ENCODE measurements around the gene NIPBL. TPM values are rescaled to one million over a fixed set of nuclear protein-coding genes. Genes with fewer than 3 reads are reported as not detected.

Gene NIPBL
- total RNA-seq, 1 donor from 2014 or later, result 46.8 TPM

DNA sequence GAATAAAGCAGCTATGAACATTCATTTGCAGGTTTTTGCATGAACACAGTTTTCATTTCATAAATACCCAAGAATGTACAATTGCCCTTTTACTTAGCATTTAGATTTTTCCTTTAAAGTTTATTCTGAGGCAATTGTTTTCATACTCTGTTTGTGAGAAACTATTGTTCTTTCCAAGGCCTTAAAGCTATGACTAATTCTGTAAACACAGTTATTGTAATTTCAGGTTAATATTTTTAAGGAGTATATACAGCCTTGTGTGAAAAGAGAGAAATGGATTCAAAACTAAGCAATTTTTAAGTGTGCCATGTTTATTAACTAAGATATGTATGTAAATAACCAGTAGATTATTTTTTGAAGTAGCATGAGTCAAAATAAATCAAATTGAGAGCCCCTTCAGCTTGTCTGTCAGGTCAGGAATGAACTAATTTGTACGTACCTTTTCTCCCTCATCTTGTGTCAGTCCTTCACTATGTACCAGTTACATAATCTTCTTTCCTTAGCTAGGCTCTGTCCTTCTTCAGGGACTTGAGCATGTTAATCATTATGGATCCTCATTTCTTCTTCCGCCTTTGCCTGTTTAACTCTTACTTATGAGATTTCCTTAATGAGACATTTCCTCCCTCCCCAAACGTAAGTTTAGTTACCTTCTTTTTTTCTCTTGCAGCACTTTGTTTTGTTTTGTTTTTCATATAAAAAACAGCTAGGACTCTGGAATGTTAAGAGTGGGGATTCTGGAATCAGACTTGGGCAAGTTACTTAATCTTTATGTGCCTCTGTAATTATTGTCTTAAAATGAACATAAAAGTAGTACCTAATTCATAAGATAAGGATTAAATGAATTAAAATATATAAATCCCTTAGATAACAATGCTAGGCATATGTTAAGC lies 63.6 kb downstream of the NIPBL start:
- DNase-seq (ENCODE audit: low spot score), result no peak
- intact Hi-C loops (cut with DNase I), result no loop called here

DNA sequence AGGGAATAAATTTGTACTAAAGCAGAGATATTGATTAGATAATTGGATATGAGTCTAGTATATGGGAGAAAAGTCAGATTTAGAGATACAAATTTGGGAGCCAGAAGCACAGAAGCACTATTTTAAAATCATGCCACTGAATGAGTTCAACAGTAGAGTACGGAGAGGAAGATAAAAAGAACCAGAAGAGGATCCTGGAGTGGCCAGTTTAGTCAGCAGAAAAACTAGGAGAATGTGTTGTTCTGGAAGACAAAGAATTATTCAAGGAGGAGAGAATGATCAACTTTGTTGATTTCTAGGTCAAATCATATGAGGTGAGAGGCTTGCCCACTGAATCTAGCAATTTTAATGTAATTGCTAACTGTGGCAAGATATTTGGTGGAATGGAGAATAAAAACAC lies 67.0 kb downstream of the NIPBL start:
- intact Hi-C loops (cut with DNase I), result no loop called here
- DNase-seq (ENCODE audit: low spot score), result no peak

DNA sequence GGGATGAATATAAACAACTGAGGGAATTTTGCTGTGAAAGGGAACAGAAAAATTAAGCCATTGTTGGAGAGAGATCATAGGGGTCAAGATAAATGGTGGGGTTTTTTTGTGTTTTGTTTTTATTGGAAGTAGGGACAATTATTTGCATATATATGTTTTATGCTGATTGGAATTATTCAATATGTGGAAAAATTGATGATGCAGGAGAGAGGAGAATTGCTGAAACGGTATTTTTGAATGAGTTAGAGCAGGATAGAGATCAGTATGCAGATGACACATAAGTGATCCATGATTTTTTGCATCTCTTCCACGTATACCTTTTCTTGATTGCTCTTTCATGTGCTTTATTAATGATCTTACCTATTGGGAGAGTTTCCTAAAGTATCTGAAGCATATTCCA lies 67.5 kb downstream of the NIPBL start:
- intact Hi-C loops (cut with DNase I), result no loop called here
- no peak for DNase-seq (ENCODE audit: low spot score)

DNA sequence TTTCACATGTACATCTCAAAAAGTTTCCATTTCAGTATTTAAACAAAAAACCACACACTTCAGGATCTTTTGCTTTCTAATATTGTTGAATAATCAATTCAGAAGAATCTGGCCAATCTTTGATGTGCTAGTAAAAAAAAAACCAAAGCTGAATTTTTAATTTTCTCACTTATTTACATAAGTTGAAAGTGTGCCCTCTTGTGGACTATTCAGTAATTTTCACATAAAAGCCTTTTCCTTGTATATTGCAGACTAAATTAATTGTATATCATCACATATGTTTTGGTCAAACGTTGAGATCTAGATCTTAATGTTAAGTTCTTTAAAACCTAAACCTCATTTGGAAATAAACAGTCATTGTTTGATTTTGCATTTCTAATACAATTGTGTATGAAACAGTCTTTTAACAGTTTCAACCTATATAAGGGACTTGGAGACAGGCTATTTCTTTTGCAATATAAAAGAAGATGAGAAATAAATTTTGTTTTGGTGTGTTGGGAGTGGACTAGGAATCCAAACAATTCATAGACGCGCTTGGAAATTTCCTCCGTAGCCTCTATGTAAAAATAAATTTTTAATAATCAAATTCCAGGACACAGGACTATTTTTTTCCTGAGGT lies 68.1 kb downstream of the NIPBL start:
- DNase-seq (ENCODE audit: low spot score), result no peak
- intact Hi-C loops (cut with DNase I), result loop anchor here (5.0 kb wide), 2 partner anchors 32 to 67 kb away; partner anchors contain the start of gene NIPBL

DNA sequence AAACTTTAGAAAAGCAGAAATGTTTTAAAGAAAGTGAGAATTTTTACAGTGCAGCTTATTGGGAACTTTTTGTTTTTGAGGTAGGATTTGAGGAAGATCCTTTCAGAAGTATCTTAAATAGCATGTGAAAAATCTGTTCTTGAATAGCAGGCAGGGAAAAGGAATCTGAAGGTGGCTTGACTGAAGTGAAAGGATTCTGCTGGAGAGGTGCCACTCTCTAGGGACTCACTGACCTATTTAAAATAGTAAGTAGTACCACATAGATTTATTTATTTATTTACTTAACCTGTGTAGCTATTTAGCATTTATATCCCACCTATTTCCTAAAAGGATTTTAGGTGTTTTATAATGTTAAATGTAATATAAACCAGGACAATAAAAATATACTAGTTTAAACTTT lies 69.1 kb downstream of the NIPBL start:
- intact Hi-C loops (cut with DNase I), result loop anchor here (5.0 kb wide), 2 partner anchors 33 to 68 kb away; partner anchors contain the start of gene NIPBL
- no peak for DNase-seq (ENCODE audit: low spot score)

DNA sequence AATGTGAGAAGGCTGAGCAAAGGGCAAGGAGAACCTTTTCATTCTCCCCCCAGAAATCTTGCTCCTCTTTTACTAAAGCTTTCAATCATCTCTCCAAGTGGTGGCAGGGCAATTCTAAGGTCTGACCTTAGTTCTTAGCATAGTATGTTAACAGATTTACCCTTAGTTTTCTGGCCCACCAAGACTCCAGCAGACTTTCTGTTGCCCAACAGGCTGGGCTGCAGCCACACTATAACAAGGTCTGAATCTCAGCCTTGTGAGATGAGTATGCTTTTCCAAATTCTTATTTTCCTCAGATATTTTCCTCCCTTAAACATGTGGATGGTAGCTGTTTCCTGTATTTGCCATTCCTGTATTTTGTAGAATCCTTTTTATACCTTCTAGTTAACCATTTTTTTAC lies 69.5 kb downstream of the NIPBL start:
- intact Hi-C loops (cut with DNase I), result loop anchor here (5.0 kb wide), 2 partner anchors 34 to 69 kb away; partner anchors contain the start of gene NIPBL
- no peak for DNase-seq (ENCODE audit: low spot score)

DNA sequence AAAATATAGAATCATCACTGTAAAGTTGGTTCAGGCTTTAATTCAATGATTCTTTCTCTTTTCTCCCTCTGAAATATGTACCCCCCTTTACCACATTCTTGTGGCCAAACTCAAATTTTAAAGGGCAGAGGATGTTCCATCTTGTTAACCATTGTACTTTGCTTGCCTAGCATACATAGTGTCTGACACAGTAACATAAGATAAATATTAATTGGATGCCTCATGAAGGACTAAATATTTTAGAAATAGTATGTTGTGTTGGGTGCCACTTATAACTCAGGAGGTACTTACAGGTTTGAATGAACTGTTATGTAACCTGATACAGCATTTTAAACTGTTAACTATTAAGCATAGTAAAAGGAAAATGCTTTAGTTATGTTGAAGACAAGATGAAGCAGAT lies 71.5 kb downstream of the NIPBL start:
- no peak for DNase-seq (ENCODE audit: low spot score)
- intact Hi-C loops (cut with DNase I), result loop anchor here (5.0 kb wide), 2 partner anchors 36 to 71 kb away; partner anchors contain the start of gene NIPBL

DNA sequence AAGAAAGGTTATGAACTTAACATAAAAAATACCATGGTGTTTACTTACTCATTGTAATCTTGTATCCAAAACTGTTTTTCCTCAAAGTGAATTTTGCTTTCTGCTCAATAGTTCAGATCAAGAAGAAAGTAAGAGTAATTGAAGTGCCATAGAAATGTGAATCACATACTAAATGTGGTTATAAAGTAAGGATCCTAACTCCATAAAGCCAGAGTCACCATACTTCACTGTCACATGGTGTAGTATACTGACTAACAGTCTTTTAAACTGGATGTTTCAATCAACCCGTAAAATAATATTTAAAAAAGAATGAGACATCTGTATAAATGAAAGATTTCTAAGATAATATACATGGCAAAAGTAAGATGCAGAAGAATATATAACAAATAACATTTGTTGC lies 72.1 kb downstream of the NIPBL start:
- no peak for DNase-seq (ENCODE audit: low spot score)
- intact Hi-C loops (cut with DNase I), result loop anchor here (5.0 kb wide), 2 partner anchors 36 to 71 kb away; partner anchors contain the start of gene NIPBL

DNA sequence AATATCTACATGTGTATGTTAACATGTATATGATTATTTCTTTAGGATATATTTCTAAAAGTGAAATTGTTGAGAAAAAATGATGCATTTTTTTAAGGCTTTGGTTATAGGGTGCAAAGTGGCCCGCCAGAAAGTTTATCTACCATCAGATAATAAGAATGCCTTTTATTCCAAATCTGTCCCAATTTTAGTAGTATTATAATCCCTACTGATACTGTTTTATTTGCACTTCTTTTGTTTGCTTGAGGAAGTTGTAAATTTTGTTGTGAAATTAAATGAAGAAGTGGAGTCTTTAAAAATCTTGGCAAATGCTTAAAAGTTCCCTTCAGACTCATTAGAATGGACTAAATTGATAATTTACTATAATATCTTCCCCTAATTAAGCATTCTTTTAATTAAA lies 73.0 kb downstream of the NIPBL start:
- intact Hi-C loops (cut with DNase I), result loop anchor here (5.0 kb wide), 2 partner anchors 37 to 72 kb away; partner anchors contain the start of gene NIPBL
- no peak for DNase-seq (ENCODE audit: low spot score)

DNA sequence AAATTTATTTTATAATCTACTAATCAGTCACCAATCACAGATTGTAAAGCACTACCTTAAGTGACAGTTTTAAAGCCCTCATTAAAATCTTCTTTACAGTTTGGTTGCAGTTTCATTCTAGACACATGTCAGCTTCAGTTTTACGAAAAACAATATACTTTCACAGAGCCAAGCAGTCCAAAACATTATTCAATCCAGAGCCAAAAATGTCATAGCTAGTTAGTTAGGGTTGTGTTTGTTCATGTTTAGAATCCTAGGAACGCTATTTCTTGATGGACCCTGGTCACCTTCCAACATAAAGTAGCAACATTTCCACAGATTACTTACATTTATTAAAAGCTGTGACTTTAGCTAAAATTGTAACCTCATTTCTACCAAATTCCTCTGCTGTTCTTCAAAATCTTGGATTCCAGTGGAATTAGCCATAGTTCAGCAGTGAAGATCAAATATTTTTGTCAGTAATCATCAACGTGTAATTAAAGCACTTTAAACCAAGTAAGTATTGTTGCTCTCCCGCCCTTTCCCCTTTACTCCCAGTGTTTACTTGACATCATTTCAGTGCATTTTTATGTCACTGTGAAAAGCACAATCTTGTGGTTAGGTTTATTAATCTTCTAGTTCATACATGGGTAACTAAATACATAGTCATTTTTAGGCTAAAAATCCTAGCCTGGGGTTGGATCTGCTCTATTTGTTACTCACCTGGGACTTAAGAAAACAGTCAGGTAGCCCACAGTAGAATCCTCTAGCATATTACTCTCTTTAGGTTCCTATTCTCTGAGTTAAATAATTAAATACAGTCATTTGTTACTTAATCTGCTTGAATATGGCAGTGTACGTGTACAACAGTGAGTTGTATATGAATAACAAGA lies 74.3 kb downstream of the NIPBL start:
- intact Hi-C loops (cut with DNase I), result no loop called here
- no peak for DNase-seq (ENCODE audit: low spot score)

DNA sequence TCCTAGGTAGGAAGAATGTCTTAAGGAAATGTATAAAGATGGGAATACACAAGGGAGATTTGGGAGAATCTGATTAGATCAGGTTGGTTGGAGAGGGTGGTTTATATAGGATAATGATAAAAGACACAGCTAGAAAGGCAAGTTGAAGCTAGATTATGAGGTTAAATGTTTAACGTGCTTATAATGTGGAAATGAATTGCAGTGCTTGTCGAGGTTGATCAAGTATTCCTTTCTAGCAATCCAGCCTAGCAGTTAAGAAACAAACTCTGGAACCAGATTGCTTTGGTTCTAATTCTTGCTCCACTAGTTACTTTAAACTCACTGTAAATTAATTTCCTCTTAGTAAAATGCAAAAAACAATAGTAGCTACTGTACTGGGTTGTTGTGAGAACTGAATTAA lies 76.5 kb downstream of the NIPBL start:
- intact Hi-C loops (cut with DNase I), result no loop called here
- no peak for DNase-seq (ENCODE audit: low spot score)

DNA sequence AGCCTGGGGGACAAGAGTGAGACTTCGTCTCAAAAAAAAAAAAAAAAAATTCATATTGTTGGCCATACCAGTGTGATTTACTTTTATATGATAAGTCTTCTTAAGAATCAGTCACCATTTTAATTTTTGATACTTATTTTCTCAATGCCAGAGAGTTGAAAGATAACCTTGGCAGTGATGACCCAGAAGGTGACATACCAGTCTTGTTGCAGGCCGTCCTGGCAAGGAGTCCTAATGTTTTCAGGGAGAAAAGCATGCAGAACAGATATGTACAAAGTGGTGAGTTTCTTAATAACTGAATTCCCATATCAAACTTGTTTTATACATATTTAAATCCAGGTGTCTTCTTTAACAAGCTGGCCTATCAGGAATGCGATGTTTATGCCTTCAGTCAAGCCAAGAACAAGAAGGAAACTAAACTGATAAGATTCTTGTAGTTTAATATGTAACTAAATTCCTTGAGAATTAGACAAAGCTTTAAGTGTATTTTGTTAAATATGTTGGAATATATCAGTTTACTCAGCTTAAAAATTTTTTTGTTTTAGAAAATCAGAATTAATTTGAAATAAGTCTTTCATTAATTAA lies 81.5 kb downstream of the NIPBL start:
- intact Hi-C loops (cut with DNase I), result no loop called here
- no peak for DNase-seq (ENCODE audit: low spot score)

DNA sequence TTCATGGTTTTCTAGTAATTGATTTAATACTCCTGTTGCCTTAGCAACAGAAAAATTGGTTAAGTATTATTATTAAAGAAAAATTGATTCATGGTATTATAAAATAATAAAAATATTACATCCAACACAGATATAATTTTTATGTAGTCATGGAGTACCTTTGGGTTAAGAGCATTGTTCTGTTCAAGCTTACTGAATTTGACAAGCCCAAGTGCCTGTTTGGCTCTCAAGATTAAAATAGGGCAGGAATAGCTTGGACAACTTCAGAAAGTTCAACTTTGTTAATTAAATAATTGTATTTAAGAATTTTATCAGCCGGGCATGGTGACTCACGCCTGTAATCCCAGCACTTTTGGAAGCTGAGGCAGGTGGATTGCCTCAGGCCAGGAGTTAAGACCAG lies 82.0 kb downstream of the NIPBL start:
- DNase-seq (ENCODE audit: low spot score), result no peak

DNA sequence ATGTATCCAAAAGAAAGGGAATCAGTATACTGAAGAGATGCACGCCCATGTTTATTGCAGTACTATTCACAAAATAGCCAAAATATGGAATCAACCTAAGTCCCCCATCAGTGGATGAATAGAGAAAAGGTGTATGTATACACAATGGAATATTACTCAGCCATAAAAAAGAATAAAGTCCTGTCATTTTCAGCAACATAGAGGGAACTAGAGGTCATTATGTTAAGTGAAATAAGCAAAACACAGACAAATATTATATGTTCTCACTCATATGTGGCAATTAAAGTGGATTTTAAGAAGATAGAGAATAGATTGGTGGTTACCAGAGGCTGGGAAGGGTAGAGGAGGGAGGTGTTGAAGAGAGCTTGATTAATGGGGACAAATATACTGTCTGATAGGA lies 88.6 kb downstream of the NIPBL start:
- no peak for DNase-seq (ENCODE audit: low spot score)
- intact Hi-C loops (cut with DNase I), result no loop called here

More for the DNA sequence above, 82.0 kb downstream of the NIPBL start:
- intact Hi-C loops (cut with DNase I), result no loop called here

DNA sequence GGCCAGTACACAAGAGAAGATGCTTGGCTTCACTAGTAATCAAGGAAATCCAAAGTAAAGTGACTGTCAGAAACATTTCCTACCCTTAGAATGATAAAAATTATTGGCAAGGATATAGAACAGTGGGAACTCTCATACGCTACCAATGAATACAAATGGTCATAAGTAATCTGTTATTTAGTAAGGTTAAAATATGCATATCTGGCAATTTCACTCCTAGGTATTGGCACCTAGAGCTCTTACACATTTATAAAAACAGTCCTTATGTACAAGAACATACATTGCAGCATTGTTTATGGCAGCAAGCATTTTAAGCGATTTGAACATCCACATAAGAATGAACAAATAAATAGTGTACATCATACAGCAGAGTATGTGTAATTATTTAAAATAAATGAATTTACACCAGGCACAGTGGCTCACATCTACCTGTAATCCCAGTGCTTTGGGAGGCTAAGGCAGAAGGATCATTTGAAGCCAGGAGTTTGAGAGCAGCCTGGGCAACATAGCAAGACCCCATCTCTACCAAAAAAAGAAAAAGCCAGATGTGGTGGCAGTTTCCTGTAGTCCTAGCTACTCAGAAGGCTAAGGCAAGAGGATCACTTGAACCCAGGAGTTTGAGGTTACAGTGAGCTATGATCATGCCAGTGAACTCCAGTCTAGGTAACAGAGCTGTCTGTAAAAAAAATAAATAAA lies 93.3 kb downstream of the NIPBL start:
- intact Hi-C loops (cut with DNase I), result no loop called here
- no peak for DNase-seq (ENCODE audit: low spot score)

DNA sequence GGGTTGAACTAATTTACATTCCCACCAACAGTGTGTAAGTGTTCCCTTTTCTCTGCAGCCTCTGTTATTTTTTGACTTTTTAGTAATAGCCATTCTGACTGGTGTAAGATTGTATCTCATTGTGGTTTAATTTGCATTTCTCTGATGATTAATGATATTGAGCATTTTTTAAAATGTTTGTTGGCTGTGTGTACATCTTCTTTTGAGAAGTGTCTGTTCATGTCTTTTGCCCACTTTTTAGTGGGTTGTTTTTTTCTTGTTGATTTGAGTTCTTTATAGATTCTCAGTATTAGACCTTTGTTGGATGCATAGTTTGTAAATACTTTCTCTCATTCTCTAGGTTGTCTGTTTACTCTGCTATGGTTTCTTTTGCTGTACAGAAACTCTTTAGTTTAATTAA lies 101.6 kb downstream of the NIPBL start:
- intact Hi-C loops (cut with DNase I), result no loop called here

DNA sequence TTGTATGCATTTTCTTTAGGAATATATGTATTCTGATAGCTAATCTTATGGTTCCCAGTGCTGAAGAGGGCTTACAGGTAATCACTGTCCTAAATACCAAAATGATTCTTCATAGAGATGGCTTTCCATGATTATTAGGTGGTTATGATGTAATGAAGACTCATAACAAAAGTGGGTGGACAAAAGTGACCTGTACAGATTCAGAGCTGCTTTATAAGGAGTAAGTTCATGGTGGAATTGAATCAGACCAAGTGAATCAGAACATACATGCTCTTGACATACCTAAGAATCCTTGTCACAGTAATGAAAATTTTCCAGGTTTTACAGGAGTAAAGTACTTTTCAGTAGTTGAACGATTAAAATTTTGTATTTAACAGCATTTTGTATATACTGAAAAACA lies 105.6 kb downstream of the NIPBL start:
- intact Hi-C loops (cut with DNase I), result no loop called here
- DNase-seq (ENCODE audit: low spot score), result no peak

More for the DNA sequence above, 101.6 kb downstream of the NIPBL start:
- no peak for DNase-seq (ENCODE audit: low spot score)

DNA sequence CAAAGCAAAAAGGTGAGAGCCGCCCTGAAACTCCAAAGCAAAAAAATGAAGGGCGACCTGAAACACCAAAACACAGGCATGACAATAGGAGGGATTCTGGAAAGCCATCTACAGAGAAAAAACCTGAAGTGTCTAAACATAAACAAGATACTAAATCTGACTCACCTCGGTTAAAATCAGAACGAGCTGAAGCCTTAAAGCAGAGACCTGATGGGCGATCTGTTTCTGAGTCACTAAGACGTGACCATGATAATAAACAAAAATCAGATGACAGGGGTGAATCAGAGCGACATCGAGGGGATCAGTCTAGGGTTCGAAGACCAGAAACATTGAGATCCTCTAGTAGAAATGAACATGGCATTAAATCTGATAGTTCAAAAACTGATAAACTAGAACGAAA lies 108.8 kb downstream of the NIPBL start:
- intact Hi-C loops (cut with DNase I), result no loop called here
- DNase-seq (ENCODE audit: low spot score), result no peak

DNA sequence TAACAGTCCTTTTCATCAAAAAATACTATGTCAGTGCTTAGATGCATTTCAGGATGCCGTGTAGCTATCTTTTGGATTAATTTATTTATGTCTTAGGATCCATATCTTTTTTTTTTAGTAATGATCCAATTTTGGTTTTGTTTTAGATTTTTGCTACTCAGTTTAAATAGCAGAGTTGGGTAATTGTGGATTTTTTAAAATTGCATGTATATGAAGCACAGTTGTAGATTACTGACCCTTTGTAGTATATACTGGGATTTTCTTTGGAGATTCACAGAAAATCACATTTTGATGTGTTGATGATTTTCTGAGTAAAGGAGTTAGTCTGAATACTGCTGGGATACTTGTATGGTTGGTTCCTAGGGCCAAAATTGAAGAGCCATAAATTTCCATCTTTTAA lies 111.8 kb downstream of the NIPBL start:
- intact Hi-C loops (cut with DNase I), result no loop called here
- no peak for DNase-seq (ENCODE audit: low spot score)
